Thoracic aorta (tissue), 2 donors: Measurements from ENCODE around the gene SPRR2D. TPM values are rescaled to one million over a fixed set of nuclear protein-coding genes. Genes with fewer than 3 reads are reported as not detected.

Experiments used
- ATAC-seq: fragments of 150-250 bp; one replicate; pipeline ENCODE4 v1.8.0; 2017; ENCODE audit warnings: low read depth; ENCODE audit not compliant: insufficient number of reproducible peaks, low FRiP score
- DNase-seq: peaks from one replicate; pipeline ENCODE4 v3.0.0-alpha.2; 2020; ENCODE audit warnings: low spot score
- H3K27ac ChIP-seq, 2 donors: fragments of 200-600 bp; sonication (generic); 1 replicate in 1 of 2; 2 replicates in 1 of 2; pipeline ENCODE4 v1.5.1; 2016; ENCODE audit warnings: mild to moderate bottlenecking in 2 of 2, moderate library complexity in 2 of 2
- H3K27me3 ChIP-seq: fragments of 200-600 bp; sonication (generic); replicated peaks from 2 replicates; pipeline ENCODE4 v1.6.0; 2016; ENCODE audit warnings: mild to moderate bottlenecking; ENCODE audit not compliant: insufficient read depth
- H3K36me3 ChIP-seq: fragments of 200-600 bp; sonication (generic); one replicate; pipeline ENCODE4 v1.5.1; 2016
- H3K4me1 ChIP-seq, 2 donors: fragments of 200-600 bp; sonication (generic); 1 replicate in 1 of 2; 2 replicates in 1 of 2; pipeline versions ENCODE4 v1.5.1 to v1.6.0; 2016; ENCODE audit warnings: low read depth in 2 of 2, mild to moderate bottlenecking in 1 of 2; ENCODE audit not compliant: control insufficient read depth in 1 of 2
- H3K4me3 ChIP-seq: fragments of 200-600 bp; sonication (generic); 2 replicates; pipeline ENCODE4 v1.5.1; 2016; ENCODE audit warnings: mild to moderate bottlenecking
- H3K9me3 ChIP-seq: fragments of 200-600 bp; sonication (generic); 2 replicates; pipeline ENCODE4 v1.5.1; 2016
- CTCF ChIP-seq: fragments of 200-600 bp; sonication (generic); IDR thresholded peaks from one replicate; pipeline ENCODE4 v1.5.1; 2019; ENCODE audit warnings: antibody characterized with exemption
- total RNA-seq, 2 donors: library from RNA; depleted of rRNA; stranded (reverse); fragments of >200 nt; gene quantifications; one replicate each; pipeline versions ENCODE4 v1.1.0 to v1.2.3, GENCODE V29; 2016

Gene SPRR2D
- total RNA-seq, 2 donors from 2014 or later: not detected

- H3K27me3 ChIP-seq: no peaks in the 10 kb centered on the region
- no peak for TF ChIP-seq CTCF
These were observed 39.5 kb downstream of the SPRR2D start, which contains the start of gene SPRR3 for GRCh38 chr1:153001382-153001781. Gene SPRR3, plus strand, starts transcription at chr1:153001749. Its CDS starts 1,272 bp downstream, at chr1:153003021.

DNA sequence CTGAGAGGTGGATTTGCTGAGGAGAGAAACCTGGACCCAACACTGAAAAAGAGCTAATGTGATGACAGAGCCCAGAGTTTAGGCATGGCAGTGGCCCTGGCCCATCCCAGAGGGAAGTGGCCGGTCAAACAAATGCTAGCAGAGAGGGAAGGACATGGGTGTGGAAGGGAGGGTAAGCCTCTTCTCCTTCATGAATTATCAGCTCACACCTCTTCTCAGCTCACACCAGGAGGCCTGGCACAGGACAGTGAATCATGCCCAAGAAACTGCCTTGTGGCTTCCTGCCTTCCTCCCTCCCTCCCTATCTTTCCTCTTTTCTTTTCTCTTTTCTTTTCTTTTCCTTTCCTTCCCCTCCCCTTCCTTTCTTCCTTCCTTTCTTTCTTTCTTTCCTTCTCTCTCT, 40.6 kb downstream of the SPRR2D start:
- no peaks in the 10 kb centered on the region for H3K36me3 ChIP-seq
- ATAC-seq: no peak
- no peak for DNase-seq
- TF ChIP-seq CTCF: no peak
- H3K9me3 ChIP-seq: peaks cover 4% of the 10 kb centered on the region
- H3K27me3 ChIP-seq: no peaks in the 10 kb centered on the region
- H3K4me1 ChIP-seq: no peaks in the 10 kb centered on the region
- H3K27ac ChIP-seq: no peak overlapping the region
- no peak overlapping the region for H3K4me3 ChIP-seq

More at GRCh38 chr1:153001382-153001781, 39.5 kb downstream of the SPRR2D start, which contains the start of gene SPRR3:
- Histone ChIP-seq H3K9me3 (no peaks in the 10 kb centered on the region), H3K27ac (no peak within 1 kb of the TSS), H3K36me3 (no peaks in the 10 kb centered on the region), H3K4me1 (no peaks in the 10 kb centered on the region), H3K4me3 (no peak within 1 kb of the TSS)
- DNase-seq (no peak), ATAC-seq (no peak)

DNA sequence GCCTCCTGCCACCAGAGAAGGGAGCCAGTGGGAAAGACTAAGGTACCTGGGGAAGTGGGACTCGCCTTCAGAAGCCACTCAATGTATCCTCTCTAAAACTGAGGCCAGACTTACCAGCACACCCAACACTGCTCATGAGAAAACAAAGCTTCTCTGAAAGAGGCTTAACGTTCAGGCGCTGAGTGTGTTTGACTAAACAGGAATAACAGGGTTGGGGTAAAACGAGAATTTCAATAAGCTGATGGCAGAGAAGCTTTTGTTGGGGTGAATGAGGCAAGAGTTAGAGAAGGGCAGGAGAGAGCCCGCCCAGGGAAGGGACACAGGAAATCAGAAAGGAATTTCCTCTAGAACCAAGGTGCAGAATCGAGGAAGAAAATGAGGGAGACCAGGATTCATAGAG, 41.1 kb downstream of the SPRR2D start:
- no peak overlapping the region for H3K27ac ChIP-seq
- H3K4me1 ChIP-seq: no peaks in the 10 kb centered on the region
- no peak overlapping the region for H3K4me3 ChIP-seq
- peaks cover 4% of the 10 kb centered on the region for H3K9me3 ChIP-seq
- no peak for DNase-seq
- no peaks in the 10 kb centered on the region for H3K36me3 ChIP-seq
- no peak for ATAC-seq
- no peaks in the 10 kb centered on the region for H3K27me3 ChIP-seq
- no peak for TF ChIP-seq CTCF

GRCh38 chr1:152998476-152998875, 42.4 kb downstream of the SPRR2D start:
- no peak for TF ChIP-seq CTCF
- ATAC-seq (no peak), DNase-seq (no peak)
- H3K36me3 ChIP-seq: no peaks in the 10 kb centered on the region
- H3K9me3 ChIP-seq: peaks cover 4% of the 10 kb centered on the region
- H3K27ac ChIP-seq: no peak overlapping the region
- H3K27me3 ChIP-seq: no peaks in the 10 kb centered on the region
- H3K4me3 ChIP-seq: no peak overlapping the region
- no peaks in the 10 kb centered on the region for H3K4me1 ChIP-seq

DNA sequence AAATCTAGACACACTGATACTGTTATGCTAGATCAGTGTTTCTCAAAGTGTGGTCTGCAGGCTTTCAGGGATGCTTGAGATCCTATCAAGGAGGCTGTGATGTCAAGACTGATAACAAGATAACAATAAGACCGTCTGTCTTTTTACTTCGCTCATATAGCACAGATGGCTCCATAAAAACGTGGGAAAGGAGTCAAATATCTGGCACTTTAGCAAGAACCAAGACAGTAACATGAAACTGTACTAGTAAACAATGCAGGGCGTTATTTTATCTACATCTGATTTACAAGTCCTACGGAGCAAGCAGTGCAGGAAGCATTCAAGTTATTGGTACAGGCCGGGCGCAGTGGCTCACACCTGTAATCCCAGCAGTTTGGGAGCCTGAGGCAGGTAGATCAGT, 43.0 kb downstream of the SPRR2D start:
- TF ChIP-seq CTCF: no peak
- DNase-seq (no peak), ATAC-seq (no peak)
- Histone ChIP-seq H3K4me1 (no peaks in the 10 kb centered on the region), H3K36me3 (no peaks in the 10 kb centered on the region), H3K27ac (no peak overlapping the region), H3K27me3 (no peaks in the 10 kb centered on the region), H3K4me3 (no peak overlapping the region), H3K9me3 (peaks cover 4% of the 10 kb centered on the region)
